ENCODE measurements around the gene MCTP1.

MCTP1 gene

GRCh38 chr5:94740286-94740685 lies 544.6 kb downstream of the MCTP1 start:
- no peak overlapping the region for H3K27ac ChIP-seq
- CTCF ChIA-PET = no interaction called here
- DNase-seq (ENCODE audit: low spot score) = no peak
- POLR2A ChIA-PET (ENCODE audit: low non-redundant PET) = interaction anchor here (0.6 kb wide), 1 partner anchor 205 kb away, joined by 9 read pairs; no protein-coding TSS in a partner anchor
- no peak for TF ChIP-seq CTCF (conservative IDR thresholded peaks at IDR 0.05; ENCODE audit: low read depth)

DNA sequence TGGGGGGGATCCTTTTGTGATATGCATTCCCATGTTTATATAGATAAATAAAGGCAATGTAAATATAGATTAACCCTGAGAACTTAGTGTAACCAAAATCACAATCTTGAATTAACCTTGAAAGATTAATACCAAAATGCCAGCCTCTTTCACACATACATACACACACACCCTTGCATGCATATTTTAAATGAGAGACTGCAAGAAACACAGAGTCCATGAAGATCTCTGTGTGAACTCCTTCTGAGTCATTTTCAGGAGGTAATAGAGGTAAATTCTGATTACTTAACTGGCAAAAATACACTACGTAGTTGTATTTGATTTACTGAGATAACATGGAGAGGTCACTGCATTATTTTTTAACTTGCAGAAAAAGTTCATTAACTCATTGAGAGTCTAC lies 548.4 kb downstream of the MCTP1 start:
- H3K27ac ChIP-seq = no peak overlapping the region
- CTCF ChIA-PET = no interaction called here
- POLR2A ChIA-PET (ENCODE audit: low non-redundant PET) = no interaction called here
- DNase-seq (ENCODE audit: low spot score) = no peak
- no peak for TF ChIP-seq CTCF (conservative IDR thresholded peaks at IDR 0.05; ENCODE audit: low read depth)

DNA sequence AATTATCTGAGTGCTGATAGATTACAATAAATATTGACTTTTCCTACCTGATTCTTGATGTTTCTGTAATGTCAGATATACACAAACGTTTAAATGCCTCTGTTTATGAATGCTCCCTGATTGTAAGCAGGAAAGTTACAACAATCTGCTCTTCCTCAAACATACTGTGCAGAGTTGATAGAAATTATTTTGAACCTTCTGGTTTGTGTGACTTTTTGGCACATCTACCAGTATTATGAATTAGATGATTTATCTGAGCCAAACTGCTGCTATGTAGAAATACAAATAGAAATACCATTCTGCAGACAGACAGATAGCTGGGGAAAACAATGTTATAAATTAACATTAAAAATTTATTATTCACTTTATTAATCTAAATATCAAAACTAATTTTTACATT lies 553.4 kb downstream of the MCTP1 start:
- DNase-seq (ENCODE audit: low spot score) = no peak
- no peak for TF ChIP-seq CTCF (conservative IDR thresholded peaks at IDR 0.05; ENCODE audit: low read depth)
- H3K27ac ChIP-seq = no peak overlapping the region
- ChIA-PET CTCF (no interaction called here), POLR2A (ENCODE audit: low non-redundant PET) (no interaction called here)

- no peak for TF ChIP-seq CTCF (conservative IDR thresholded peaks at IDR 0.05; ENCODE audit: low read depth)
- H3K27ac ChIP-seq = no peak overlapping the region
- no peak for DNase-seq (ENCODE audit: low spot score)
- ChIA-PET CTCF (interaction anchor here (0.6 kb wide), 1 partner anchor 22 kb away, joined by 3 read pairs; no protein-coding TSS in a partner anchor), POLR2A (ENCODE audit: low non-redundant PET) (no interaction called here)
Observed at GRCh38 chr5:94725142-94725541, 559.8 kb downstream of the MCTP1 start.

DNA sequence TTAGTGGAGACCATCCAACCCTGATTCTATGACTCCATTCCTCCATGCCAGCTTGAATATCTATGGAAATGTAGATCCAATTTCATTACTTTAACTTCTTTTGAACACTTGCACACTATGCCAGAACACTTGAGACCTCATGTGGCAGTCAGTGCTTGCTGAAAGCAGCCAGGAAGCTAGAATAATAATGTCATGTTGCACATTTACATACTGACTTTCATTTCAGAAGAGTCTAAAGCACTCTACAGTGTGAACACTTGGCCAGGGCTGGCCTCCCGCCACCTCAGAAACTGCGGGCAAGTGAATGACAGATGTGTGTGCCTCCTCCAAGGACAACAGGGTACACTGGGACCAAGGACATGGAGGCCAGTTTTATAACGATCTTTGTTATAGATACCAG lies 569.1 kb downstream of the MCTP1 start:
- no peak for DNase-seq (ENCODE audit: low spot score)
- ChIA-PET CTCF (interaction anchor here (0.8 to 1.3 kb wide), 3 partner anchors 18 to 135 kb away, joined by 3 to 7 read pairs (median 4); no protein-coding TSS in a partner anchor), POLR2A (ENCODE audit: low non-redundant PET) (no interaction called here)
- H3K27ac ChIP-seq = no peak overlapping the region
- TF ChIP-seq CTCF (conservative IDR thresholded peaks at IDR 0.05; ENCODE audit: low read depth) = no peak

- no peak for DNase-seq (ENCODE audit: low spot score)
- CTCF ChIA-PET = interaction anchor here (0.6 kb wide), 1 partner anchor 504 kb away, joined by 3 read pairs; no protein-coding TSS in a partner anchor
- TF ChIP-seq CTCF (conservative IDR thresholded peaks at IDR 0.05; ENCODE audit: low read depth) = no peak
- H3K27ac ChIP-seq = no peak overlapping the region
- POLR2A ChIA-PET (ENCODE audit: low non-redundant PET) = no interaction called here
Observed at GRCh38 chr5:94711785-94712184, 573.1 kb downstream of the MCTP1 start.

- ChIA-PET POLR2A (ENCODE audit: low non-redundant PET) (no interaction called here), CTCF (interaction anchor here (1.0 kb wide), 1 partner anchor 141 kb away, joined by 4 read pairs; no protein-coding TSS in a partner anchor)
- H3K27ac ChIP-seq = no peak overlapping the region
- TF ChIP-seq CTCF (conservative IDR thresholded peaks at IDR 0.05; ENCODE audit: low read depth) = no peak
- peak; percentile 12 for DNase-seq (ENCODE audit: low spot score)
Observed at GRCh38 chr5:94709277-94709676, 575.6 kb downstream of the MCTP1 start.

All from RWPE1 (cell line).